Stimulated activated CD8-positive, alpha-beta memory T cell treated with anti-CD3 and anti-CD28 coated beads, Interleukin-12 subunit alpha, Interleukin-12 subunit beta, amount 100 ng/mL, for 24 hours (primary cell): Measurements from ENCODE around the gene GNAQ.

Experiments used
- DNase-seq: peaks from one replicate; pipeline ENCODE4 v3.0.0-alpha.2; 2020; ENCODE audit errors: extremely low read depth

Gene GNAQ

GRCh38 chr9:77944556-77945243 lies 86.9 kb downstream of the GNAQ start:
- no peak for DNase-seq

GRCh38 chr9:77943057-77943456 lies 88.6 kb downstream of the GNAQ start:
- DNase-seq, result no peak

GRCh38 chr9:77939149-77939668 lies 92.4 kb downstream of the GNAQ start:
- DNase-seq, result no peak

DNA sequence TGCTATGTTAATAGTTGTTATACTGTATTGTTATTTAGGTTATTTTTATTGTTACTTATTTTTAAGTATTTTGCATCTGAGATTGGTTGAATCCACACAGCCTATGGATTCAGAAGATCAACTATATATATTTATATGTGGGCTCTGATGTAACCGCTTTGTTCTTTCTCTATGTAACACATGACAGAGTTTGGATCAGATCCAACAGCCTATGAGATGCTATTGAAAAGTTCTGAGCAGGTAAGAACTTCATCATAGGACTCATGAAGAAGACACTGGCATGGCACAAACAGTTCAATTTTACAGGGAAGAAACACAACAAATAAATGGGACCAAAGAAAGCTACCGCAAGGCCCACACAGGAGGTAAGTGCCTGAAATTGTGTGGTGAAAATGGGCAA lies 93.4 kb downstream of the GNAQ start:
- DNase-seq, result no peak

DNA sequence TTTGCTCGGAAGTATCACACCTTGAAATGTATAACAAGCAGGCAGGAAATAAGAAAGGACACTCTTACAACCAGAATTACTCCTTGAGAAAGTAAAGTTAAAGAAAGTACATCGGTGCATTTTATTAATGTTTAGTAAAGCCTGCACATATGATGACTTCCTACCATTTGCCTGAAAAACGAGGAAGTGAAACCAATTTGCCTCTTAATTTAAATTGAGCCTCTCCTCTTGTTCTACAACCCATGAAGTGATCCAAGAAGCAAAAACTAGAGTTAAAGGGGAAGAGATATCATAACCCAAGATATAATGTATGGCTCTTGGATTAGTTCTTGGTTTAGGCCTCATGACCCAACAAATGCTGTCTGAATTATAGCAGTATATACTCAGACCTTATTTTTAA lies 95.6 kb downstream of the GNAQ start:
- DNase-seq, result no peak

DNA sequence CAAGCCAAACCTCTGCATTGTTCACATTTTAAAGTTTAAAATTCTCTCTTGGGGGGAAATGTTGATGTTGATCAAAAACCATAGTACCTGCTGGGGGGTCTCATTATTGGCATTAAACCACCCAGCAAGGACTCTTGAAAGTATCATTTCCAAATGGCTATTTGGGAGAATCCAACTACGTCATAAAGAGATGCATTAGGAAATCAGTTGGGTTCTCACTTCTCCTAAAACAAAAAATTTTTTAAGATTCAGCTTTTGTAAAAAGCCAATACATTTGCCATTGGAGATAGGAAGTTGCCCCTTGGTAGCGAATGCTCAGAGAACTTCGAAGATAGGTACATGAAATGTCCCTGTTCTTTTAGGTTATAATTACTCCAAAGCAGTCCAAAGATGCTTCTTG lies 96.4 kb downstream of the GNAQ start:
- no peak for DNase-seq

GRCh38 chr9:77933976-77934375 lies 97.6 kb downstream of the GNAQ start:
- no peak for DNase-seq

DNA sequence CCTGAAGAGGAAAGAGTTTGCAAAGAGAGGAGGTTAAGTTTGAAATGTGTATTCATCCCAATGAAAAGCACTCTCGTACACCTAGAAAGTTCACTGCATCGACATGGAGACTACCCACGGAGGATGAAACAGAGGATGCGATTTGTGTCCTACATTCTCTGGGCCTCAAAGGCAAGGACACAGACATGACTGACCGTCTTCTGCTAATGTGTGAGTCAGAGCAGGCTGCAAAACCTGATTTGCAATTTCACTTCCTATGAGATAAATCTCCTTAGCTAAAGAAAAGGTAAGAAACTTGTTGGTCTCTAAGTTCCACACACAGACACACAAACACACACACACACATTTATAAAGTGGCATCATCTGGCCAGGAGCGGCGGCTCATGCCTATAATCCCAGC lies 98.6 kb downstream of the GNAQ start:
- DNase-seq, result no peak

- DNase-seq, result no peak
Observed at GRCh38 chr9:77929942-77930341, 101.7 kb downstream of the GNAQ start.

DNA sequence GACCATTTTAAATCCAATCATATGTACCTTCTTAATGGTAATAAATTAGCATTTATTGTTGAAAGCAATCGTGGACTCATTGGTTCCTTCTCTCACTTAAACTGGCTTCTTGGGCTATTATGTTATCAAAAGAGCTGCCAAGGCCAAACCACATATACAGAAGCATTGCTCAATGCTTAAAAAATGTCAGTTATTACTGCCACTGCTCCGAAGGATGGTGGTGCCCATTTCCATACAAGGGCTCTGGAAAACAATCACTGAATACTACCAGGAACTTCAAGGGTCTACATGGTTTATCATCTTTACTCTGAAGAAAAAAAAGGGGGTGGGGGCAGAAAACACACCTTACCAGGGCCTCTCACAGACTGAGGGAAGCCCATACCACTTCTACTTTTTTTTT lies 104.3 kb downstream of the GNAQ start:
- no peak for DNase-seq

GRCh38 chr9:77926371-77926878 lies 105.2 kb downstream of the GNAQ start:
- no peak for DNase-seq

GRCh38 chr9:77922591-77922990 lies 109.0 kb downstream of the GNAQ start:
- DNase-seq, result no peak

GRCh38 chr9:77917800-77918199 lies 113.8 kb downstream of the GNAQ start:
- DNase-seq, result no peak

- DNase-seq, result no peak
Observed at GRCh38 chr9:77916820-77917219, 114.8 kb downstream of the GNAQ start.

GRCh38 chr9:77916410-77916819 lies 115.2 kb downstream of the GNAQ start:
- no peak for DNase-seq

GRCh38 chr9:77915744-77916143 lies 115.9 kb downstream of the GNAQ start:
- DNase-seq, result no peak

DNA sequence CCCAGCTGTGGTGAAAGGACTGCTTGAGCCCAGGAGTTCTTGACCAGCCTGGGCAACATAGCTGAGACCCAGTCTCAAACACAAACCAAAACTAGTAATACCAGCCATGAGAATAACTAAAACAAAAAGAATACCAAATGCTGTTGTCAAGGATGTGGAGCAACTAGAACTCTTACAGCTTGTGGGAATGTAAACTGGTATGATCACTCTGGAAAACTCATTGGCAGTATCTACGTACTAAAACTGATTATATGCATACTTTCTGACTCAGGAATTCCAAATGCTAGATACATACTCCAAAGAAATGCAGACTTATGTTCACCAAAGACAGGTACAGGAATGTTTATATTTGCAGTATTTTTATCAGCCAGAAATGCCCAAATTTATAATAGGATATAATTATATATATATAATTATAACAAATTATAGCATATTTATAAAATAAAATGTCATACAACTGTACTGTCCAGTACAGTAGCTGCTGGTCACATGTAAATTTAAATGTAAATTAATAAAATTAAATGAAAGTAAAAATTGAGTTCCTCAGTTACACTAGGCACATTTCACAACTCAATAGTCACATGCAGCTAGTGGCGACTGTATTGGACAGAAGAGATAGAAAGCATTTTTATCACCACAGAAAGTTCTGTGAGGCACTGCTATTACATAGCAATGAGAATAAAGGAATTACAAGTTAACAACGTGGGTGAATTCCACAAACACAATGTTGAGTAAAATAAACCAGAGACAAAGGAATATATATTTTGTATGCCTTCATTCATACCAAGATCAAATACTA lies 118.5 kb downstream of the GNAQ start:
- DNase-seq, result no peak

DNA sequence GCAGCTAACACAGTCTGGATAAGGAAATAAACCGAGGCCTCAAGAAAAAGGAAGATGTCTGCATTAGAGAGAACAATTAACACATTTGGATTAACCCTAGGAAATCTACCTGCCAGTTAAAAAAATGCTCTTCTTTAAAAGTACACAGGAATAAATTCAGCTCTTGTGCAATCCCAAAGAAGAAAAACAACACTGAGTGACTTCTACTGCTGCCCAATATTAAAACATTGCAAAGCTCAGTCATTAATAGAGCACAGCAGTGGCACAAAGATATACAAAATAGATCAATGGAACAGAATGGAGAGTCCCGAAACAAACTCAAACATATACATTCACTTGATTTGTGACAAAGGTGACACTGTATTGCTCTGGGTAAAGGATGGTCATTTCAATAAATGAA lies 119.7 kb downstream of the GNAQ start:
- DNase-seq, result no peak

DNA sequence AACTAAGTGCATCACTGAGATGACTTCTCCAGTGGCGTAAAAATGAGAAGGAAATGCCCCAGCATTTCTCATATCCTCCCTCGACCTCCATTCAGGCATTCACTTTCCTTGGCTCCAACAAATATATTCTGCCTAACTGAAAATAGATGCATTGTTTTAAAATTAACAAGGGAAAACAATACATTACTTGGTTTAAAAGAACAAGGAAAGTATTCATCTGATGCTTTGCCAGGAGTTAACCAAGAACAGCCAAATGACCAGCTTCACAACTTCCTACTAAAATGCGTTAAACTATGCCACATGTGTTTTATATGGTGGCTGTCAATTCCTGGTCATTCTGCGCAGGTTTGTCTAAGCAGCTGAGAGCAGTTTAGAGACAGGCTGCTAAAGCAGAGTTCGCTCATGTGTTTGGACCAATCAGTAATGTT lies 121.4 kb downstream of the GNAQ start:
- DNase-seq, result no peak

DNA sequence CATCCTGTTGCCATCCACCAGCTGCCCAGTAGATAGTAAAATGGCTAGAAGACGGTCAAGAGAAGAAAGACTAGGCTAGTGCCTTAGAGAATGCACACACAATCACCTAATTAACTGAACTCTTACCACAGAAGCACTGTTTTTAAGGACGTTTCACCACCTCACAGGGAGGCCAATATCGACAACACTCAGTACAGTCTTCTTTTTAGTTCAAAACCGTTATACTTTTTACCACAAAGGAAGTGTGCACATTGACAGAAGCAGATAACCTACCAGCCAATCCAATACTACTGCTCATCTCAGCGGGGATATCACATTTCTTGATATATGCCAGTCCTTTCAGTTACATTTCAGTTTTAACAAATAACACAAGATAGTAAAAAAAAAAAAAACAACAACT lies 122.3 kb downstream of the GNAQ start:
- no peak for DNase-seq

- DNase-seq, result no peak
Observed at GRCh38 chr9:77908293-77908692, 123.3 kb downstream of the GNAQ start.

DNA sequence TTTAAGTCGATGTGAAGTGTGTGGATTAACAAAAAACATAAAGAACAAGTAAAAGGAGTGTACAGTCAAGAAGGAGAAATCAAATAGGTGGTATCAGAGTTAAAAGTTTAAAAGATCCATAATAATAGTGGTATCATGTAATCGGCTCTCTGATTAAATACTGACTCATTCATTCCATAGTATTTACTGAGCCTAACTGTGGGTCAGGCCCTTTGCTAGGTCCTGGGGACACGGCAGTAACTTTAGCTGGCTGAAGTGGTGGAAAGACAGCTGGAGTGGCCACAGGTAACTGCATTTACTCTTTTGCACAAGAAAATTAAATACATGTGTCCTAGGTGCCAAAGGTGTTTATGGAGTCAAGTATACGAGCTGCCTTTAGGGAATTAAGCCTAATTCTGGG lies 124.0 kb downstream of the GNAQ start:
- DNase-seq, result no peak

- DNase-seq, result no peak
Observed at GRCh38 chr9:77906991-77907390, 124.6 kb downstream of the GNAQ start.
